Brain microvascular endothelial cell (primary cell): ENCODE data around the gene TRIML1.

Experiments used
- DNase-seq: peaks from one replicate; pipeline ENCODE4 v3.0.0-alpha.2; 2020
- H3K27ac ChIP-seq: fragments of 250-450 bp; sonication (Bioruptor Pico); 2 replicates; pipeline ENCODE4 v1.5.1; 2020; ENCODE audit warnings: mild to moderate bottlenecking, moderate library complexity
- H3K27me3 ChIP-seq: fragments of 250-450 bp; sonication (Bioruptor Pico); replicated peaks from 2 replicates; pipeline ENCODE4 v1.5.1; 2020; ENCODE audit warnings: mild to moderate bottlenecking
- H3K36me3 ChIP-seq: fragments of 250-450 bp; sonication (Bioruptor Pico); replicated peaks from 2 replicates; pipeline ENCODE4 v1.5.1; 2020; ENCODE audit warnings: mild to moderate bottlenecking
- H3K4me3 ChIP-seq: 2 replicates; pipeline ENCODE4 v1.5.1; 2011; ENCODE audit warnings: low read depth, mild to moderate bottlenecking, control low read depth, low read length, moderate library complexity
- CTCF ChIP-seq: IDR thresholded peaks from 2 replicates; pipeline ENCODE4 v1.5.1; 2011; ENCODE audit warnings: low read depth, mild to moderate bottlenecking, moderate library complexity, low read length, control low read depth, inconsistent platforms; ENCODE audit errors: missing control alignments
- in situ Hi-C: cut with HindIII; loops from 2 replicates; pipeline ENCODE4 v1.10.0; 2017; ENCODE audit warnings: low sequenced_read_pairs, low pct_ligation_motif_present

TRIML1 gene

GRCh38 chr4:188177997-188178675, 38.9 kb downstream of the TRIML1 start:
- H3K36me3 ChIP-seq, result no peaks in the 10 kb centered on the region
- no peak overlapping the region for H3K27ac ChIP-seq
- no peak overlapping the region for H3K4me3 ChIP-seq
- TF ChIP-seq CTCF, result no peak
- in situ Hi-C loops, result no loop called here
- H3K27me3 ChIP-seq, result no peaks in the 10 kb centered on the region
- DNase-seq, result no peak

GRCh38 chr4:188178806-188179205, 39.6 kb downstream of the TRIML1 start:
- no peak for TF ChIP-seq CTCF
- in situ Hi-C loops, result no loop called here
- no peaks in the 10 kb centered on the region for H3K27me3 ChIP-seq
- no peaks in the 10 kb centered on the region for H3K36me3 ChIP-seq
- H3K4me3 ChIP-seq, result no peak overlapping the region
- no peak for DNase-seq
- no peak overlapping the region for H3K27ac ChIP-seq

GRCh38 chr4:188187106-188187505, 47.9 kb downstream of the TRIML1 start:
- H3K27ac ChIP-seq, result no peak overlapping the region
- no peak for DNase-seq
- TF ChIP-seq CTCF, result no peak
- H3K27me3 ChIP-seq, result no peaks in the 10 kb centered on the region
- no peak overlapping the region for H3K4me3 ChIP-seq
- H3K36me3 ChIP-seq, result no peaks in the 10 kb centered on the region
- in situ Hi-C loops, result no loop called here

DNA sequence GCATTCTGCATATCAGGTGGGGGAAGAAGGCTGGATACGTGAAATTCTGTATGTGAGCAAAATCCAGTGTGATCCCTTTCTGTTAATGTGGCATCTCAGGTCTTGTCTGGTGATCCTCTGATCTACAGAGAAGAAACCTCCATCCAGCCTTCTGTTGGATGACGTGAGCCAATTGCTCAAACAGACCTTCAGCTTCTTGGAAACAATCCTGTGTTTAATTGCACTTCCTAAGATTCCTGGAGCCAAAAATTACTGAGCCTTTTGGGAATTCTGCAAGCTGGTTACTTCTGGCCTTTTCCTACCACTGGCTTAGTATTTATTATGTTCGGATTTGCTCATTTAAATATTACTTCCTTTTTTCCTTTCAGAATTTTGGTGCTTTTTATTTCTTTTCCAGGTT, 51.2 kb downstream of the TRIML1 start:
- Histone ChIP-seq H3K27ac (no peak overlapping the region), H3K27me3 (no peaks in the 10 kb centered on the region), H3K36me3 (no peaks in the 10 kb centered on the region), H3K4me3 (no peak overlapping the region)
- no peak for TF ChIP-seq CTCF
- in situ Hi-C loops, result no loop called here
- no peak for DNase-seq

GRCh38 chr4:188194421-188194820, 55.2 kb downstream of the TRIML1 start:
- Histone ChIP-seq H3K4me3 (no peak overlapping the region), H3K27ac (no peak overlapping the region), H3K36me3 (no peaks in the 10 kb centered on the region), H3K27me3 (no peaks in the 10 kb centered on the region)
- DNase-seq, result no peak
- TF ChIP-seq CTCF, result no peak
- in situ Hi-C loops, result no loop called here

DNA sequence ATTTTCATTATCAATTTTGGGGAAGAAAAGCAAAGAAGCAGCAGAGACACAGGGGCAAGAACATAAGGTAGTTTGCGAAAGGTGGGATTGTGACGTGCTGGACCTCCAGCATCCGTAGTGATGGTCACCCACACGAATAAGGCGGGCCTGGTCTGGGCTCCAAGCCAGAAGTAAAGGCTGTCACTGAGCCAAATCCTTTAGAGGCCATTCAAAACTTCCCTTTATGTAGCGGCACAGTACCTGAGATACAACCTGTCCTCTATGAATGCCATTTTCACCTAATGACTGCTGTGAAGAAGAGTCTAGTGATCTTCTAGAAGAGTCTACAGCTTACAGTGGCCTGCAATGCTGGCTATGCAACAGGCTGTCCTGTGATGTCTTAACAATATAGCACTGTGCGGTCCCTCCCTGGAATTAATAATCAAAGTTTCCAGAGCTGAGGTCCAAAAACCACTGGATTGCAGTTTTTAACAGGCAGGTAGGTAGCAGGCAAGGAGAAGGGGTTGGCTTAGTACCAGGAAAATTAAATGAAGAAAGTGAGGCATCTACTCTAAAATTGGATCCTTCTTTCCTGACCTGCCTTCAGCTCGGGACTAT, 56.2 kb downstream of the TRIML1 start:
- in situ Hi-C loops, result no loop called here
- Histone ChIP-seq H3K27me3 (no peaks in the 10 kb centered on the region), H3K4me3 (no peak overlapping the region), H3K27ac (no peak overlapping the region), H3K36me3 (no peaks in the 10 kb centered on the region)
- TF ChIP-seq CTCF, result no peak
- DNase-seq, result no peak
